H9 (cell line): ENCODE results near the gene SLC12A3. TPM values are rescaled to one million over a fixed set of nuclear protein-coding genes. Genes with fewer than 3 reads are reported as not detected.

Experiments used
- DNase-seq: peaks from one replicate; pipeline ENCODE4 v3.0.0-alpha.2; 2017
- H2AFZ ChIP-seq: one replicate; pipeline ENCODE4 v1.6.1; 2013; ENCODE audit warnings: mild to moderate bottlenecking, low read length, control low read depth, moderate library complexity
- H2AK5ac ChIP-seq: 2 replicates; pipeline ENCODE4 v1.6.1; 2013; ENCODE audit warnings: low read length, control low read depth, mixed read lengths; ENCODE audit not compliant: insufficient read length
- H2BK120ac ChIP-seq: one replicate; pipeline ENCODE4 v1.6.1; 2013; ENCODE audit warnings: low read depth, mild to moderate bottlenecking, low read length, control low read depth, inconsistent platforms; ENCODE audit not compliant: poor library complexity, severe bottlenecking
- H2BK12ac ChIP-seq: 2 replicates; pipeline ENCODE4 v1.6.1; 2013; ENCODE audit warnings: low read length, control low read depth, mixed read lengths, low read depth; ENCODE audit not compliant: insufficient read length
- H2BK15ac ChIP-seq: 2 replicates; pipeline ENCODE4 v1.6.1; 2013; ENCODE audit warnings: low read depth, low read length, control low read depth
- H2BK20ac ChIP-seq: one replicate; pipeline ENCODE4 v1.6.1; 2013; ENCODE audit warnings: low read depth, mild to moderate bottlenecking, low read length, control low read depth, inconsistent platforms; ENCODE audit not compliant: poor library complexity, severe bottlenecking
- H2BK5ac ChIP-seq: 2 replicates; pipeline ENCODE4 v1.6.1; 2013; ENCODE audit warnings: low read length, control low read depth, mixed read lengths; ENCODE audit not compliant: insufficient read length
- H3K14ac ChIP-seq: 2 replicates; pipeline ENCODE4 v1.6.1; 2013; ENCODE audit warnings: low read length, control low read depth; ENCODE audit not compliant: insufficient read depth
- H3K18ac ChIP-seq: 2 replicates; pipeline ENCODE4 v1.6.1; 2013; ENCODE audit warnings: low read depth, mild to moderate bottlenecking, mixed read lengths, low read length, control low read depth; ENCODE audit not compliant: insufficient read length
- H3K23ac ChIP-seq: 2 replicates; pipeline ENCODE4 v1.6.1; 2013; ENCODE audit warnings: low read length, control low read depth, mixed read lengths, low read depth; ENCODE audit not compliant: insufficient read length
- H3K23me2 ChIP-seq: 2 replicates; pipeline ENCODE4 v1.6.1; 2013; ENCODE audit warnings: low read depth, mild to moderate bottlenecking, mixed read lengths, low read length, control low read depth; ENCODE audit not compliant: insufficient read length, poor library complexity, severe bottlenecking
- H3K27ac ChIP-seq: 2 replicates; pipeline ENCODE4 v1.5.1; 2013; ENCODE audit warnings: low read length, control low read depth, mixed read lengths, low read depth; ENCODE audit not compliant: insufficient read length
- H3K27me3 ChIP-seq: 2 replicates; pipeline ENCODE4 v1.6.1; 2013; ENCODE audit warnings: low read length, control low read depth, inconsistent platforms; ENCODE audit not compliant: insufficient read depth
- H3K4ac ChIP-seq: 2 replicates; pipeline ENCODE4 v1.6.1; 2013; ENCODE audit warnings: low read depth, mild to moderate bottlenecking, control low read depth, inconsistent platforms, low read length, moderate library complexity
- H3K4me1 ChIP-seq: 2 replicates; pipeline ENCODE4 v1.6.1; 2013; ENCODE audit warnings: low read length, control low read depth, inconsistent platforms; ENCODE audit not compliant: insufficient read depth
- H3K4me2 ChIP-seq: 2 replicates; pipeline ENCODE4 v1.6.1; 2013; ENCODE audit warnings: low read length, control low read depth, mixed read lengths; ENCODE audit not compliant: insufficient read length, insufficient read depth
- H3K56ac ChIP-seq: 2 replicates; pipeline ENCODE4 v1.6.1; 2013; ENCODE audit warnings: low read depth, mild to moderate bottlenecking, mixed read lengths, low read length, control low read depth; ENCODE audit not compliant: insufficient read length
- H3K79me1 ChIP-seq: 2 replicates; pipeline ENCODE4 v1.6.1; 2013; ENCODE audit warnings: low read depth, mild to moderate bottlenecking, moderate library complexity, low read length, control low read depth, inconsistent platforms; ENCODE audit not compliant: insufficient read depth, poor library complexity, severe bottlenecking
- H3K79me2 ChIP-seq: 2 replicates; pipeline ENCODE4 v1.6.1; 2013; ENCODE audit warnings: low read length, control low read depth, inconsistent platforms; ENCODE audit not compliant: insufficient read depth
- H3K9ac ChIP-seq: 2 replicates; pipeline ENCODE4 v1.6.1; 2013; ENCODE audit warnings: low read length, control low read depth, mixed read lengths; ENCODE audit not compliant: insufficient read length; ENCODE audit errors: extremely low read depth
- H3K9me3 ChIP-seq: one replicate; pipeline ENCODE4 v1.6.1; 2013; ENCODE audit warnings: low read depth, low read length, inconsistent platforms; ENCODE audit not compliant: control insufficient read depth
- H3T11ph ChIP-seq: one replicate; pipeline ENCODE4 v1.6.1; 2013; ENCODE audit warnings: mild to moderate bottlenecking, low read length, control low read depth, inconsistent platforms
- H4K20me1 ChIP-seq: one replicate; pipeline ENCODE4 v1.6.1; 2013; ENCODE audit not compliant: control insufficient read depth, insufficient read length, insufficient read depth
- H4K5ac ChIP-seq: 2 replicates; pipeline ENCODE4 v1.6.1; 2013; ENCODE audit warnings: low read depth, mild to moderate bottlenecking, mixed read lengths, low read length, control low read depth; ENCODE audit not compliant: insufficient read length
- H4K8ac ChIP-seq: replicated peaks from 2 replicates; pipeline ENCODE4 v1.6.1; 2013; ENCODE audit warnings: low read length, control low read depth, mixed read lengths, low read depth; ENCODE audit not compliant: insufficient read length
- H4K91ac ChIP-seq: 2 replicates; pipeline ENCODE4 v1.6.1; 2013; ENCODE audit warnings: low read depth, mild to moderate bottlenecking, moderate library complexity, mixed read lengths, low read length, control low read depth; ENCODE audit not compliant: insufficient read length
- H3K27ac Mint-ChIP-seq, 3 experiments: 2 replicates in 2 of 3; 3 replicates in 1 of 3; pipeline ENCODE4 v1.8.0; 2020 to 2021; ENCODE audit warnings: mixed read lengths in 3 of 3, mild to moderate bottlenecking in 1 of 3, moderate library complexity in 1 of 3
- H3K27me3 Mint-ChIP-seq: 2 replicates; pipeline ENCODE4 v1.8.0; 2021; ENCODE audit warnings: low read depth, mild to moderate bottlenecking, moderate library complexity, mixed read lengths
- H3K36me3 Mint-ChIP-seq, 3 experiments: 2 replicates in 2 of 3; 3 replicates in 1 of 3; pipeline ENCODE4 v1.8.0; 2020 to 2021; ENCODE audit warnings: low read depth in 3 of 3, mixed read lengths in 3 of 3; ENCODE audit not compliant: insufficient read depth in 1 of 3
- H3K4me1 Mint-ChIP-seq, 2 experiments: 2 replicates each; pipeline ENCODE4 v1.8.0; 2020; ENCODE audit warnings: mixed read lengths in 2 of 2
- H3K4me3 Mint-ChIP-seq, 2 experiments: 2 replicates in 1 of 2; 3 replicates in 1 of 2; pipeline ENCODE4 v1.8.0; 2020 to 2021; ENCODE audit warnings: mild to moderate bottlenecking in 2 of 2, mixed read lengths in 2 of 2, moderate library complexity in 1 of 2
- H3K9me3 Mint-ChIP-seq, 2 experiments: 2 replicates in 1 of 2; 3 replicates in 1 of 2; pipeline ENCODE4 v1.8.0; 2020; ENCODE audit warnings: mild to moderate bottlenecking in 2 of 2, mixed read lengths in 2 of 2, moderate library complexity in 1 of 2
- CTCF ChIP-seq: fragments of 200-600 bp; sonication (generic); conservative IDR thresholded peaks from 3 replicates; pipeline ENCODE4 v1.8.0; 2021; ENCODE audit warnings: antibody characterized with exemption, mild to moderate bottlenecking
- WGBS: extraction: QIAGEN DNeasy Blood & Tissue Kit; methylation state at CpG from one replicate; pipeline ENCODE4 v1.1.7; 2013; ENCODE audit warnings: missing lambda C conversion rate, low lambda C conversion rate, mixed read lengths; ENCODE audit not compliant: insufficient read length; ENCODE audit errors: extremely low coverage; 5-methylcytosine and 5-hydroxymethylcytosine counted together
- total RNA-seq: library from RNA; stranded (reverse); gene quantifications from 2 replicates; pipeline ENCODE4 v1.2.1, GENCODE V29; 2021

The SLC12A3 gene
- total RNA-seq, 1 experiment from 2014 or later, result not detected

- Histone ChIP-seq H2BK20ac (no peak overlapping the region), H3K27me3 (no peaks in the 10 kb centered on the region), H2BK5ac (no peak overlapping the region), H3K4ac (no peak overlapping the region), H4K8ac (no peak overlapping the region), H2AFZ (no peak overlapping the region), H3K4me2 (no peak overlapping the region), H3T11ph (no peak overlapping the region), H3K27ac (no peak overlapping the region), H3K23ac (no peak overlapping the region), H3K79me1 (no peaks in the 10 kb centered on the region), H3K9me3 (no peaks in the 10 kb centered on the region), H4K91ac (no peak overlapping the region), H2BK120ac (no peak overlapping the region), H4K20me1 (peaks cover 2% of the 10 kb centered on the region), H2AK5ac (no peak overlapping the region), H3K9ac (no peak overlapping the region), H3K14ac (no peak overlapping the region), H2BK12ac (no peak overlapping the region), H2BK15ac (no peak overlapping the region), H3K4me1 (no peaks in the 10 kb centered on the region), H3K23me2 (no peaks in the 10 kb centered on the region), H3K18ac (no peak overlapping the region), H4K5ac (no peak overlapping the region), H3K79me2 (no peaks in the 10 kb centered on the region), H3K56ac (no peak overlapping the region)
- H3K36me3 Mint-ChIP-seq, result peaks cover 18 to 49% (median 27%) of the 10 kb centered on the region in 3 experiments; a peak in 6 of 7 replicates
- H3K27me3 Mint-ChIP-seq, result no peaks in the 10 kb centered on the region
- no peak overlapping the region for H3K4me3 Mint-ChIP-seq
- DNase-seq, result no peak
- WGBS, result no CpG with 5 or more reads among the region's 3 CpGs
- TF ChIP-seq CTCF, result no peak
- peaks cover 17 to 18% of the 10 kb centered on the region in 2 experiments for H3K4me1 Mint-ChIP-seq
- no peak overlapping the region for H3K27ac Mint-ChIP-seq
- no peaks in the 10 kb centered on the region for H3K9me3 Mint-ChIP-seq
These were observed 40.2 kb upstream of the SLC12A3 start for GRCh38 chr16:56824804-56825203.
